ENCODE data around the gene TFDP3.
A peak's percentile ranks its signal among the peaks of the same experiment; 100 is the strongest.

TFDP3 gene

GRCh38 chrX:133218329-133218728, at the start of gene TFDP3:
TFDP3 (minus strand) TSS chrX:133218354; CDS start chrX:133218259, 95 bp downstream.
- no peak for DNase-seq

GRCh38 chrX:133267621-133268020, 49.5 kb upstream of the TFDP3 start:
- DNase-seq = no peak

GRCh38 chrX:133265331-133265730, 47.2 kb upstream of the TFDP3 start:
- peak; percentile 6 for DNase-seq

GRCh38 chrX:133258481-133258880, 40.3 kb upstream of the TFDP3 start:
- peak; percentile 6 for DNase-seq

- peak; percentile 22 for DNase-seq
These were observed 36.5 kb upstream of the TFDP3 start for GRCh38 chrX:133254666-133255065.

GRCh38 chrX:133251204-133251603, 33.0 kb upstream of the TFDP3 start:
- no peak for DNase-seq

- no peak for DNase-seq
These were observed 32.3 kb upstream of the TFDP3 start for GRCh38 chrX:133250184-133251100.

- no peak for DNase-seq
These were observed 31.3 kb upstream of the TFDP3 start for GRCh38 chrX:133249266-133250058.

- DNase-seq = no peak
These were observed 30.0 kb upstream of the TFDP3 start for GRCh38 chrX:133248177-133248576.

GRCh38 chrX:133246921-133247320, 28.8 kb upstream of the TFDP3 start:
- DNase-seq = no peak

GRCh38 chrX:133235830-133236229, 17.7 kb upstream of the TFDP3 start:
- DNase-seq = no peak

GRCh38 chrX:133232331-133232730, 14.2 kb upstream of the TFDP3 start:
- no peak for DNase-seq

GRCh38 chrX:133229361-133229760, 11.2 kb upstream of the TFDP3 start:
- DNase-seq = no peak

GRCh38 chrX:133215747-133216146, 2.4 kb downstream of the TFDP3 start:
- DNase-seq = peak; percentile 0

- no peak for DNase-seq
These were observed 3.1 kb downstream of the TFDP3 start for GRCh38 chrX:133215017-133215416.

- DNase-seq = no peak
These were observed 3.9 kb downstream of the TFDP3 start for GRCh38 chrX:133214301-133214700.

- no peak for DNase-seq
These were observed 5.0 kb downstream of the TFDP3 start for GRCh38 chrX:133213117-133213516.

- DNase-seq = no peak
These were observed 10.4 kb downstream of the TFDP3 start for GRCh38 chrX:133207751-133208150.

- no peak for DNase-seq
These were observed 26.5 kb downstream of the TFDP3 start for GRCh38 chrX:133191739-133192039.

- DNase-seq = no peak
These were observed 27.0 kb downstream of the TFDP3 start for GRCh38 chrX:133190877-133191738.

GRCh38 chrX:133189195-133189594, 29.0 kb downstream of the TFDP3 start:
- no peak for DNase-seq

GRCh38 chrX:133188631-133189030, 29.5 kb downstream of the TFDP3 start:
- no peak for DNase-seq

- no peak for DNase-seq
These were observed 32.2 kb downstream of the TFDP3 start for GRCh38 chrX:133185938-133186337.
